ENCODE data around the gene DDC.
"Not testable (repeated sequence)": the region's sequence is repeated elsewhere in the genome, so short reads cannot be mapped to it uniquely, and the experiment has no call there.

The DDC gene

DNA sequence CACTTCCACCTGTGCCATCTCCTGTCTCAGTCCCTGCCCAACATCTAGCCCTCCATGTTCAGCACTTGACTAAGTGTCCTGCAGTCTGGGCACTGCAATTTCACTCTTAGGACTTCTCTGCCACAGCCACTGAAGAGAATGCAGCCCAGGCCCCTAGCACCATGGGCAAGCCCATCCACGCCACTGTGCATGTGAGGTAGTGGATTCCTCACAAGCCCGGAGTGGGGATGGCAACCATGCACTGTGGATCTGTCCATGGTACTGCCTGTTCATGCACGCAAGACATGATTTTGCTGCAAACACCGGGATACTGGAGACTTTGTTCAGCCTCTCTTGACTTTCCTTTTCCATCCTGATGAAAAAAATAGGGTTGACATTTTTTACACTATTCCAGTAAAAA, 12.3 kb downstream of the DDC start:
- TF ChIP-seq, protein P1, sequence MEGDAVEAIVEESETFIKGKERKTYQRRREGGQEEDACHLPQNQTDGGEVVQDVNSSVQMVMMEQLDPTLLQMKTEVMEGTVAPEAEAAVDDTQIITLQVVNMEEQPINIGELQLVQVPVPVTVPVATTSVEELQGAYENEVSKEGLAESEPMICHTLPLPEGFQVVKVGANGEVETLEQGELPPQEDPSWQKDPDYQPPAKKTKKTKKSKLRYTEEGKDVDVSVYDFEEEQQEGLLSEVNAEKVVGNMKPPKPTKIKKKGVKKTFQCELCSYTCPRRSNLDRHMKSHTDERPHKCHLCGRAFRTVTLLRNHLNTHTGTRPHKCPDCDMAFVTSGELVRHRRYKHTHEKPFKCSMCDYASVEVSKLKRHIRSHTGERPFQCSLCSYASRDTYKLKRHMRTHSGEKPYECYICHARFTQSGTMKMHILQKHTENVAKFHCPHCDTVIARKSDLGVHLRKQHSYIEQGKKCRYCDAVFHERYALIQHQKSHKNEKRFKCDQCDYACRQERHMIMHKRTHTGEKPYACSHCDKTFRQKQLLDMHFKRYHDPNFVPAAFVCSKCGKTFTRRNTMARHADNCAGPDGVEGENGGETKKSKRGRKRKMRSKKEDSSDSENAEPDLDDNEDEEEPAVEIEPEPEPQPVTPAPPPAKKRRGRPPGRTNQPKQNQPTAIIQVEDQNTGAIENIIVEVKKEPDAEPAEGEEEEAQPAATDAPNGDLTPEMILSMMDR (IDR thresholded peaks at IDR 0.05; ENCODE audit: extremely low read depth, missing control alignments), result no peak
- DNase-seq (ENCODE audit: low spot score), result no peak

DNA sequence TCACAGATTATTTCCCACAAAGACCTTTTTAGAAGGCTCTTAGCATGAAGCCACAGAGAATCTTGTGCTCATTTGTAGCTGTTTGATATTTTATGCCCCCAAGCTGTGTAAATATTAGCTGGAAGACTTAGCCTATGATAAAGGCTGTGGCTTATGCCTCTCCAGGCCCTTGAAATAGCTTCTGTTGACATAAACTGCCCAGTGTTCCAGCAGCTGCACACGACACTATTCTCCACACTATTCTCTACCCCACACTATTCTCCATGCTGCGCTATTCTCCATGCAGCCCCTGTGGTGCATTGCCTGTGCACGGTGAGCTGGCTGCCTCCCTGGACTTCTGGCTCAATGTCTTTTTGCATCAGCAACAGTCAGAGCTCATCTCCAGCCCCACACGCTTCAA, 13.1 kb downstream of the DDC start:
- DNase-seq (ENCODE audit: low spot score), result no peak
- TF ChIP-seq, protein P1 (IDR thresholded peaks at IDR 0.05; ENCODE audit: extremely low read depth, missing control alignments), result no peak

DNA sequence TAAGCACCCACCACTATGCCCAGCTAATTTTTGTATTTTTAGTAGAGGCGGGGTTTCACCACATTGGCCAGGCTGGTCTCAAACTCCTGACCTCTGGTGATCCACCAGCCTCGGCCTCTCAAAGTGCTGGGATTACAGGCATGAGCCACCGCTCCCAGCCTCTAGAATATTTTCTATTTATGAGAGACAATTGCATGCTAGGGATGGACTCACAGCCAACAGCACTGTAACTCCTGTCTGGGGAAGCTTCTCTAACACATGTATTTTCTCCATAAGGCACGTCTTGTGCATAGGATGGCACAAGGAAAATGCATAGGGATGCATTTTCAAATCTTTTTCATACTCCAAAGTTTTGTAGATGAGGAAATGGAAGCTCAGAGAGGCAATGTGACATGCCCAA, 19.6 kb downstream of the DDC start:
- DNase-seq (ENCODE audit: low spot score), result not testable (repeated sequence)

GRCh38 chr7:50544992-50545391, 20.2 kb downstream of the DDC start:
- DNase-seq (ENCODE audit: low spot score), result no peak
- TF ChIP-seq, protein P1 (IDR thresholded peaks at IDR 0.05; ENCODE audit: extremely low read depth, missing control alignments), result no peak

- TF ChIP-seq, protein P1 (IDR thresholded peaks at IDR 0.05; ENCODE audit: extremely low read depth, missing control alignments), result no peak
- no peak for DNase-seq (ENCODE audit: low spot score)
Measured at GRCh38 chr7:50543776-50544442, 21.3 kb downstream of the DDC start.

GRCh38 chr7:50542132-50542531, 23.1 kb downstream of the DDC start:
- TF ChIP-seq, protein P1 (IDR thresholded peaks at IDR 0.05; ENCODE audit: extremely low read depth, missing control alignments), result no peak
- no peak for DNase-seq (ENCODE audit: low spot score)

GRCh38 chr7:50540785-50541579, 24.2 kb downstream of the DDC start:
- TF ChIP-seq, protein P1 (IDR thresholded peaks at IDR 0.05; ENCODE audit: extremely low read depth, missing control alignments), result no peak
- no peak for DNase-seq (ENCODE audit: low spot score)
